ENCODE data around the gene EIF4B. TPM values are rescaled to one million over a fixed set of nuclear protein-coding genes. Genes with fewer than 3 reads are reported as not detected.

EIF4B gene
- total RNA-seq, 4 donors from 2014 or later = 667 to 821 (median 740) TPM

- TF ChIP-seq POLR2A (IDR thresholded peaks at IDR 0.05) = no peak
- no peak for TF ChIP-seq CTCF (IDR thresholded peaks at IDR 0.05 in 4 of 5, conservative IDR thresholded peaks at IDR 0.05 in 1 of 5)
- in situ Hi-C loops (cut with MboI; ENCODE audit: low sequenced_read_pairs in 4 of 4) = loop anchor here in 1 of 4 donors (25.0 kb wide), 1 partner anchor 132 kb away; the partner anchor contains the start of genes CSAD and ZNF740
- ATAC-seq (no peak), DNase-seq (no peak)
- Histone ChIP-seq H3K4me1 (peaks cover 46 to 49% of the 10 kb centered on the region in 2 donors), H3K27me3 (no peaks in the 10 kb centered on the region), H3K4me3 (no peak overlapping the region), H3K36me3 (peaks cover 0 to 32% of the 10 kb centered on the region in 2 donors), H3K9me3 (no peaks in the 10 kb centered on the region), H3K27ac (peak overlapping the region; percentile 99 to 100 (median 100))
- intact Hi-C loops (cut with DNase I; ENCODE audit: low total_unique reads) = loop anchor here (10.0 kb wide), 1 partner anchor 399 kb away; the partner anchor contains the start of gene PCBP2
Observed at GRCh38 chr12:53055471-53056266, 49.4 kb downstream of the EIF4B start.

- in situ Hi-C loops (cut with MboI; ENCODE audit: low sequenced_read_pairs in 4 of 4) = loop anchor here in 1 of 4 donors (25.0 kb wide), 1 partner anchor 131 kb away; the partner anchor contains the start of genes CSAD and ZNF740
- peak overlapping the region in 3 of 4 donors; percentile 18 to 100 (median 99) for H3K27ac ChIP-seq
- DNase-seq = no peak
Observed at GRCh38 chr12:53056296-53056695, 50.0 kb downstream of the EIF4B start.

GRCh38 chr12:53056901-53057300, 50.6 kb downstream of the EIF4B start:
- no peak for ATAC-seq
- DNase-seq = no peak

More at GRCh38 chr12:53056296-53056695, 50.0 kb downstream of the EIF4B start:
- Histone ChIP-seq H3K27me3 (no peaks in the 10 kb centered on the region), H3K9me3 (no peaks in the 10 kb centered on the region), H3K4me1 (peaks cover 51 to 52% of the 10 kb centered on the region in 2 donors), H3K36me3 (peaks cover 0 to 39% of the 10 kb centered on the region in 2 donors), H3K4me3 (no peak overlapping the region)
- TF ChIP-seq CTCF (IDR thresholded peaks at IDR 0.05 in 4 of 5, conservative IDR thresholded peaks at IDR 0.05 in 1 of 5) = no peak
- no peak for TF ChIP-seq POLR2A (IDR thresholded peaks at IDR 0.05)
- intact Hi-C loops (cut with DNase I; ENCODE audit: low total_unique reads) = loop anchor here (10.0 kb wide), 1 partner anchor 399 kb away; the partner anchor contains the start of gene PCBP2
- ATAC-seq = no peak

More at GRCh38 chr12:53056901-53057300, 50.6 kb downstream of the EIF4B start:
- Histone ChIP-seq H3K27me3 (no peaks in the 10 kb centered on the region), H3K4me1 (peaks cover 51 to 52% of the 10 kb centered on the region in 2 donors), H3K36me3 (peaks cover 0 to 45% of the 10 kb centered on the region in 2 donors), H3K27ac (peak overlapping the region; percentile 18 to 99 (median 31)), H3K4me3 (no peak overlapping the region), H3K9me3 (no peaks in the 10 kb centered on the region)
- TF ChIP-seq CTCF (IDR thresholded peaks at IDR 0.05 in 4 of 5, conservative IDR thresholded peaks at IDR 0.05 in 1 of 5) = no peak
- TF ChIP-seq POLR2A (IDR thresholded peaks at IDR 0.05) = no peak
- intact Hi-C loops (cut with DNase I; ENCODE audit: low total_unique reads) (loop anchor here (10.0 kb wide), 1 partner anchor 398 kb away; the partner anchor contains the start of gene PCBP2), in situ Hi-C loops (cut with MboI; ENCODE audit: low sequenced_read_pairs in 4 of 4) (loop anchor here in 1 of 4 donors (25.0 kb wide), 1 partner anchor 130 kb away; the partner anchor contains the start of genes CSAD and ZNF740)

Data from gastrocnemius medialis (tissue), 4 donors.